Stomach (tissue), 4 donors: ENCODE measurements around the gene CCDC97.

Experiments
- CTCF ChIP-seq, 7 experiments: fragments of 450-650 bp in 4 of 7; fragments of 200-600 bp in 3 of 7; sonication (generic) in 3 of 7; IDR thresholded peaks; one replicate each; pipeline ENCODE4 v1.5.1; 2016 to 2019; ENCODE audit warnings: antibody characterized with exemption in 7 of 7, control low read depth in 2 of 7, mild to moderate bottlenecking in 1 of 7
- EP300 ChIP-seq: sonication (generic); formaldehyde crosslinking; IDR thresholded peaks from one replicate; pipeline ENCODE4 v1.6.1; 2017; ENCODE audit warnings: antibody characterized with exemption
- POLR2A ChIP-seq, 4 donors: fragments of 450-650 bp; IDR thresholded peaks; one replicate each; pipeline ENCODE4 v1.6.1; 2016; ENCODE audit warnings: antibody characterized with exemption in 4 of 4, control low read depth in 2 of 4, mild to moderate bottlenecking in 1 of 4, moderate library complexity in 1 of 4

- TF ChIP-seq CTCF (IDR thresholded peaks at IDR 0.05): no peak
- TF ChIP-seq POLR2A (IDR thresholded peaks at IDR 0.05): no peak
- TF ChIP-seq EP300: no peak
Observed at GRCh38 chr19:41303954-41304353, 6.0 kb upstream of the CCDC97 start.
